ENCODE measurements around the gene RNPC3. TPM values are rescaled to one million over a fixed set of nuclear protein-coding genes. Genes with fewer than 3 reads are reported as not detected.

Gene RNPC3
- polyA plus RNA-seq, 2 of the 4 experiments (the other 2 are of a cell fraction): 9.9 to 20.1 TPM

DNA sequence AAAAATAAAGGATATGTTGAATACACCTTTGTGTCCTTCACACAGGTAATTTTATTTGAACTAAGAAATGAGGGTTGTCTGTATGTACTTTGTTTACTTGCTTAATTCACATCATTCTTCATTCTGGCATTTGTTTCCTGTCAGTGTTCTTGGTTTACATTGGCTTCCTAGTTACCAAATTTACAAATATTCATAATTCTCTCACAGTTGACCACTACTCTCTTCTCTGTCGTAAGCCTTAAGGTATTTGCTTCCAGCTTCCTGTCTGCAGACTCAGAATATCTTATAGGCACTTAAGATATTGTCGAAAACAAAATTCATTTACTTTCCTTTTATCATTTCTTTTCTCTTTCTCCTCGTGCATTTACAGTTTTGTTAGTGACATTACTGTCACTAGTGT is 15.9 kb downstream of the RNPC3 start:
- no peaks in the 10 kb centered on the region for H3K9me3 ChIP-seq
- POLR2A ChIA-PET: interaction anchor here (1.2 kb wide), 1 partner anchor 15 kb away, joined by 4 read pairs; the partner anchor contains the start of gene RNPC3

DNA sequence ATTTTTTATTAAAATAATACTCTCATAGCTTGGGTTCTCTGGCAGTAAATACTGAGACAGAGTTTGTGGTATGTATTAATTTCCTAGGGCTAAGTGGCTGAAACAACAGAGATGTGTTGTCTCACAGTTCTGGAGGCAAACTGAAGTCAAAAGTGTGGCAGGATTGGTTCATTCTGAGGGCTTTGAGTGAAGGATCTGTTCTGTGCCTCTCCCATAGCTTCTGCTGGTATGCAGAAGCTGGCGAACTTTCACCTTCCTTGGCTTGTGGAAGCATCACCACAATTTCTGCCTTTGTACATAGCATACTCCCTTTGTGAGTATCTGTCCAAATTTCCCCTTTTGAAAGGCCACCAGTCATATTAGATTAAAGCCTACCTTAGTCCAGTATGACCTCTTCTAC is 21.0 kb downstream of the RNPC3 start:
- CTCF ChIA-PET: no interaction called here

More for the DNA sequence above, 15.9 kb downstream of the RNPC3 start:
- CTCF ChIA-PET: no interaction called here
- WGBS (ENCODE audit: missing lambda C conversion rate): 93% methylated on average over 3 of the region's 3 CpGs
- H3K4me1 ChIP-seq: no peaks in the 10 kb centered on the region
- no peak for ATAC-seq
- no peak for DNase-seq (ENCODE audit: low read depth in 1 of 2, low spot score in 1 of 2)
- H3K27ac ChIP-seq: no peak overlapping the region
- H3K4me2 ChIP-seq: no peak overlapping the region
- no peak for TF ChIP-seq CBX2 (IDR thresholded peaks at IDR 0.05; ENCODE audit: borderline replicate concordance, low read depth)
- no peak for TF ChIP-seq SREBF2 (IDR thresholded peaks at IDR 0.05)
- TF ChIP-seq, protein P1, sequence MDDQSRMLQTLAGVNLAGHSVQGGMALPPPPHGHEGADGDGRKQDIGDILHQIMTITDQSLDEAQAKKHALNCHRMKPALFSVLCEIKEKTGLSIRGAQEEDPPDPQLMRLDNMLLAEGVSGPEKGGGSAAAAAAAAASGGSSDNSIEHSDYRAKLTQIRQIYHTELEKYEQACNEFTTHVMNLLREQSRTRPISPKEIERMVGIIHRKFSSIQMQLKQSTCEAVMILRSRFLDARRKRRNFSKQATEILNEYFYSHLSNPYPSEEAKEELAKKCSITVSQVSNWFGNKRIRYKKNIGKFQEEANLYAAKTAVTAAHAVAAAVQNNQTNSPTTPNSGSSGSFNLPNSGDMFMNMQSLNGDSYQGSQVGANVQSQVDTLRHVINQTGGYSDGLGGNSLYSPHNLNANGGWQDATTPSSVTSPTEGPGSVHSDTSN (IDR thresholded peaks at IDR 0.05): no peak
- no peak for TF ChIP-seq HOXB13 (CRISPR knock-in tag; IDR thresholded peaks at IDR 0.05; ENCODE audit: low read depth)
- TF ChIP-seq, protein P2, sequence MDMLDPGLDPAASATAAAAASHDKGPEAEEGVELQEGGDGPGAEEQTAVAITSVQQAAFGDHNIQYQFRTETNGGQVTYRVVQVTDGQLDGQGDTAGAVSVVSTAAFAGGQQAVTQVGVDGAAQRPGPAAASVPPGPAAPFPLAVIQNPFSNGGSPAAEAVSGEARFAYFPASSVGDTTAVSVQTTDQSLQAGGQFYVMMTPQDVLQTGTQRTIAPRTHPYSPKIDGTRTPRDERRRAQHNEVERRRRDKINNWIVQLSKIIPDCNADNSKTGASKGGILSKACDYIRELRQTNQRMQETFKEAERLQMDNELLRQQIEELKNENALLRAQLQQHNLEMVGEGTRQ (IDR thresholded peaks at IDR 0.05): no peak
- TF ChIP-seq NPAS2 (CRISPR knock-in tag; IDR thresholded peaks at IDR 0.05; ENCODE audit: borderline replicate concordance): no peak
- TF ChIP-seq RAD21 (conservative IDR thresholded peaks at IDR 0.05 in 1 of 2, IDR thresholded peaks at IDR 0.05 in 1 of 2): no peak
- TF ChIP-seq RARB (CRISPR knock-in tag; IDR thresholded peaks at IDR 0.05): no peak
- no peak for TF ChIP-seq HOXA7 (CRISPR knock-in tag; IDR thresholded peaks at IDR 0.05)
- TF ChIP-seq FOSL2 (IDR thresholded peaks at IDR 0.05): no peak
- no peak for TF ChIP-seq FOSL2 (CRISPR knock-in tag; IDR thresholded peaks at IDR 0.05)
- TF ChIP-seq, protein P3, sequence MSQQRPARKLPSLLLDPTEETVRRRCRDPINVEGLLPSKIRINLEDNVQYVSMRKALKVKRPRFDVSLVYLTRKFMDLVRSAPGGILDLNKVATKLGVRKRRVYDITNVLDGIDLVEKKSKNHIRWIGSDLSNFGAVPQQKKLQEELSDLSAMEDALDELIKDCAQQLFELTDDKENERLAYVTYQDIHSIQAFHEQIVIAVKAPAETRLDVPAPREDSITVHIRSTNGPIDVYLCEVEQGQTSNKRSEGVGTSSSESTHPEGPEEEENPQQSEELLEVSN (IDR thresholded peaks at IDR 0.05; ENCODE audit: borderline replicate concordance, low read depth): no peak
- TF ChIP-seq EHMT2 (IDR thresholded peaks at IDR 0.05; ENCODE audit: low read depth): no peak
- TF ChIP-seq ESRRA (IDR thresholded peaks at IDR 0.05; ENCODE audit: borderline replicate concordance, low read length): no peak
- TF ChIP-seq HOXB5 (CRISPR knock-in tag; IDR thresholded peaks at IDR 0.05): no peak
- no peak for TF ChIP-seq KDM5A (IDR thresholded peaks at IDR 0.05)
- TF ChIP-seq, protein P4, sequence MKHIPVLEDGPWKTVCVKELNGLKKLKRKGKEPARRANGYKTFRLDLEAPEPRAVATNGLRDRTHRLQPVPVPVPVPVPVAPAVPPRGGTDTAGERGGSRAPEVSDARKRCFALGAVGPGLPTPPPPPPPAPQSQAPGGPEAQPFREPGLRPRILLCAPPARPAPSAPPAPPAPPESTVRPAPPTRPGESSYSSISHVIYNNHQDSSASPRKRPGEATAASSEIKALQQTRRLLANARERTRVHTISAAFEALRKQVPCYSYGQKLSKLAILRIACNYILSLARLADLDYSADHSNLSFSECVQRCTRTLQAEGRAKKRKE (CRISPR knock-in tag; IDR thresholded peaks at IDR 0.05; ENCODE audit: low read depth): no peak
- no peak for TF ChIP-seq NFE2L2 (conservative IDR thresholded peaks at IDR 0.05; ENCODE audit: low read length)
- TF ChIP-seq, protein P5, sequence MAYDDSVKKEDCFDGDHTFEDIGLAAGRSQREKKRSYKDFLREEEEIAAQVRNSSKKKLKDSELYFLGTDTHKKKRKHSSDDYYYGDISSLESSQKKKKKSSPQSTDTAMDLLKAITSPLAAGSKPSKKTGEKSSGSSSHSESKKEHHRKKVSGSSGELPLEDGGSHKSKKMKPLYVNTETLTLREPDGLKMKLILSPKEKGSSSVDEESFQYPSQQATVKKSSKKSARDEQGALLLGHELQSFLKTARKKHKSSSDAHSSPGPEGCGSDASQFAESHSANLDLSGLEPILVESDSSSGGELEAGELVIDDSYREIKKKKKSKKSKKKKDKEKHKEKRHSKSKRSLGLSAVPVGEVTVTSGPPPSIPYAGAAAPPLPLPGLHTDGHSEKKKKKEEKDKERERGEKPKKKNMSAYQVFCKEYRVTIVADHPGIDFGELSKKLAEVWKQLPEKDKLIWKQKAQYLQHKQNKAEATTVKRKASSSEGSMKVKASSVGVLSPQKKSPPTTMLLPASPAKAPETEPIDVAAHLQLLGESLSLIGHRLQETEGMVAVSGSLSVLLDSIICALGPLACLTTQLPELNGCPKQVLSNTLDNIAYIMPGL (CRISPR knock-in tag; IDR thresholded peaks at IDR 0.05; ENCODE audit: borderline replicate concordance): no peak
- TF ChIP-seq MYC (IDR thresholded peaks at IDR 0.05; ENCODE audit: borderline replicate concordance, low read length): no peak
- no peak for TF ChIP-seq JUN (IDR thresholded peaks at IDR 0.05)
- H3K4me3 ChIP-seq: no peak overlapping the region
- no peak for FAIRE-seq

More for the DNA sequence above, 21.0 kb downstream of the RNPC3 start:
- DNase-seq (ENCODE audit: low read depth in 1 of 2, low spot score in 1 of 2): no peak
- ATAC-seq: no peak
- Histone ChIP-seq H3K4me2 (no peak overlapping the region), H3K4me1 (no peaks in the 10 kb centered on the region), H3K9me3 (no peaks in the 10 kb centered on the region), H3K27ac (no peak overlapping the region), H3K4me3 (no peak overlapping the region)
- no peak for FAIRE-seq
- TF ChIP-seq, protein P6, sequence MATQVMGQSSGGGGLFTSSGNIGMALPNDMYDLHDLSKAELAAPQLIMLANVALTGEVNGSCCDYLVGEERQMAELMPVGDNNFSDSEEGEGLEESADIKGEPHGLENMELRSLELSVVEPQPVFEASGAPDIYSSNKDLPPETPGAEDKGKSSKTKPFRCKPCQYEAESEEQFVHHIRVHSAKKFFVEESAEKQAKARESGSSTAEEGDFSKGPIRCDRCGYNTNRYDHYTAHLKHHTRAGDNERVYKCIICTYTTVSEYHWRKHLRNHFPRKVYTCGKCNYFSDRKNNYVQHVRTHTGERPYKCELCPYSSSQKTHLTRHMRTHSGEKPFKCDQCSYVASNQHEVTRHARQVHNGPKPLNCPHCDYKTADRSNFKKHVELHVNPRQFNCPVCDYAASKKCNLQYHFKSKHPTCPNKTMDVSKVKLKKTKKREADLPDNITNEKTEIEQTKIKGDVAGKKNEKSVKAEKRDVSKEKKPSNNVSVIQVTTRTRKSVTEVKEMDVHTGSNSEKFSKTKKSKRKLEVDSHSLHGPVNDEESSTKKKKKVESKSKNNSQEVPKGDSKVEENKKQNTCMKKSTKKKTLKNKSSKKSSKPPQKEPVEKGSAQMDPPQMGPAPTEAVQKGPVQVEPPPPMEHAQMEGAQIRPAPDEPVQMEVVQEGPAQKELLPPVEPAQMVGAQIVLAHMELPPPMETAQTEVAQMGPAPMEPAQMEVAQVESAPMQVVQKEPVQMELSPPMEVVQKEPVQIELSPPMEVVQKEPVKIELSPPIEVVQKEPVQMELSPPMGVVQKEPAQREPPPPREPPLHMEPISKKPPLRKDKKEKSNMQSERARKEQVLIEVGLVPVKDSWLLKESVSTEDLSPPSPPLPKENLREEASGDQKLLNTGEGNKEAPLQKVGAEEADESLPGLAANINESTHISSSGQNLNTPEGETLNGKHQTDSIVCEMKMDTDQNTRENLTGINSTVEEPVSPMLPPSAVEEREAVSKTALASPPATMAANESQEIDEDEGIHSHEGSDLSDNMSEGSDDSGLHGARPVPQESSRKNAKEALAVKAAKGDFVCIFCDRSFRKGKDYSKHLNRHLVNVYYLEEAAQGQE (IDR thresholded peaks at IDR 0.05): no peak
- TF ChIP-seq NPAS2 (CRISPR knock-in tag; IDR thresholded peaks at IDR 0.05; ENCODE audit: borderline replicate concordance): no peak
- TF ChIP-seq MYC (IDR thresholded peaks at IDR 0.05; ENCODE audit: borderline replicate concordance, low read length): no peak
- no peak for TF ChIP-seq TP53 (CRISPR knock-in tag; IDR thresholded peaks at IDR 0.05)
- POLR2A ChIA-PET: no interaction called here
- WGBS (ENCODE audit: missing lambda C conversion rate): 100% methylated on average over 1 of the region's 1 CpG
